Kidney (tissue), 14 donors: ENCODE data around the gene RAB3IL1. TPM values are rescaled to one million over a fixed set of nuclear protein-coding genes. Genes with fewer than 3 reads are reported as not detected.
A peak's percentile ranks its signal among the peaks of the same experiment; 100 is the strongest.

Experiments
- DNase-seq, 5 donors: peaks; one replicate each; pipeline ENCODE4 v3.0.0-alpha.2; 2013 to 2020
- FAIRE-seq: peaks from 2 replicates; lab custom pipeline; 2012; peaks lifted over from hg19 to GRCh38; lab: Jason Lieb, UNC
- H3K27ac ChIP-seq, 2 donors: one replicate each; pipeline ENCODE4 v1.7.0; 2013; ENCODE audit warnings: low read depth in 2 of 2, low read length in 2 of 2, inconsistent platforms in 1 of 2
- H3K27me3 ChIP-seq: one replicate; pipeline ENCODE4 v1.7.1; 2013; ENCODE audit warnings: low read length, inconsistent platforms; ENCODE audit not compliant: control insufficient read depth, insufficient read depth
- H3K36me3 ChIP-seq, 3 donors: one replicate each; pipeline versions ENCODE4 v1.7.0 to v1.7.1; 2013; ENCODE audit warnings: low read length in 3 of 3, control low read depth in 1 of 3, inconsistent platforms in 1 of 3; ENCODE audit not compliant: insufficient read depth in 3 of 3, control insufficient read depth in 2 of 3
- H3K4me1 ChIP-seq, 3 donors: one replicate each; pipeline versions ENCODE4 v1.7.0 to v1.7.1; 2013; ENCODE audit warnings: low read length in 3 of 3, inconsistent platforms in 1 of 3, low read depth in 1 of 3; ENCODE audit not compliant: control insufficient read depth in 2 of 3, insufficient read depth in 2 of 3
- H3K4me3 ChIP-seq, 3 donors: one replicate each; pipeline versions ENCODE4 v1.7.0 to v1.8.1; 2013; ENCODE audit warnings: low read length in 3 of 3, control low read depth in 1 of 3, inconsistent platforms in 1 of 3
- H3K9ac ChIP-seq, 3 donors: one replicate each; pipeline versions ENCODE4 v1.7.0 to v1.7.1; 2013; ENCODE audit warnings: low read length in 3 of 3, control low read depth in 1 of 3, inconsistent platforms in 1 of 3
- H3K9me3 ChIP-seq, 3 donors: one replicate each; pipeline versions ENCODE4 v1.7.0 to v1.7.1; 2013; ENCODE audit warnings: low read length in 3 of 3, control low read depth in 1 of 3, inconsistent platforms in 1 of 3; ENCODE audit not compliant: control insufficient read depth in 2 of 3, insufficient read depth in 1 of 3
- intact Hi-C: fragments of 100-400 bp; cut with DNase I; formaldehyde crosslinking; loops from one replicate; pipeline ENCODE4 v1.11.1; 2022
- polyA plus RNA-seq: library from polyadenylated mRNA; stranded (reverse); fragments of 350-450 nt; fragmentation: Illumina TruSeq; extraction: RNeasy Lipid Tissue Mini Kit (QIAGEN cat#74804); gene quantifications from one replicate; pipeline ENCODE4 v1.2.3, GENCODE V29; 2014; ENCODE audit warnings: low read depth, low replicate concordance; ENCODE audit not compliant: insufficient read depth
- total RNA-seq: library from RNA; stranded (reverse); fragmentation: NEBNext Ultra II Directional; extraction: Animal tissue kit (Norgen Biotek cat#: 25700); gene quantifications from one replicate; pipeline ENCODE4 v1.2.1, GENCODE V29; 2021
- TF ChIP-seq, protein P1 (sequence below): IDR thresholded peaks from 3 replicates; pipeline ENCODE4 v1.5.1; 2012; ENCODE audit warnings: mild to moderate bottlenecking, moderate library complexity, borderline replicate concordance; ENCODE audit not compliant: insufficient read depth; ENCODE audit errors: extremely low read depth
- donor health status: control.
- donor health status: control.
- donor health status: control.
- donor health status: control.
- donor health status: control.
- donor health status: DM: yes; HTN: yes; CAD: no.
- donor health status: Normal renal cell carcinoma (clear cell type).

Gene RAB3IL1
- total and polyA plus RNA-seq, 2 donors from 2014 or later, result 14.6 to 27.8 TPM

DNA sequence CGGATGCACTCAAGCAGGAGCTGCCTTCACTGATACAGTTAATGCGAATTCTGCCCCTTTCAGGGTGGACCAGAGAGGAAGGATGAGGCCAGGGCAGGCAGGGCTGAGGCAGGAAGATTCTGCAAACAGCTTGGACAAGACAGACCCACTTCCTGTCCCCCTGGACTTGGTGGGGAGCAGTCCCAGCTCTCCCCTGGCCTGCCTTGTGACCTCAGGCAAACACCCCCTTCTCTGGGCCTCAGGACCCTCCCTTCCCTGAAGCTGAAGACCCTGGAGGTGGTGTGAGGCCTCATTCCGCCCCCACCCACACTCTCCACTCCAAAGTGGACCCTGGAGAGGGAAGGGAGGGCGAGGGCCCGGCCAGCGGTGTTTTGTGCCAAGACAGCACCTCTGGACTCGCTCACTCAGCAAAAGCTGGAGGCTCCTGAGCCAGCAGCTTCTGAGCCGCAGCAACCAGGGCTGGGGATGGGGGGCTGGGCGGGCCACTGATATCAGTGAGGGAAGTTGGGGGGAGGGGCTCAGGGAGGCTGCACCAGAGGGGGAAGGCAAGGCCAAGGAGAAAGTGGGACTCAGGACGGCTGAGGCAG lies 8.5 kb downstream of the RAB3IL1 start:
- Histone ChIP-seq H3K4me3 (no peak overlapping the region), H3K27ac (no peak overlapping the region), H3K9ac (no peak overlapping the region), H3K36me3 (no peaks in the 10 kb centered on the region), H3K9me3 (no peaks in the 10 kb centered on the region), H3K27me3 (no peaks in the 10 kb centered on the region), H3K4me1 (peaks cover 0 to 26% (median 18%) of the 10 kb centered on the region in 3 donors)
- no peak for FAIRE-seq
- intact Hi-C loops, result no loop called here
- peak; percentile 38 to 79 (median 75) for DNase-seq
- TF ChIP-seq, protein P1, sequence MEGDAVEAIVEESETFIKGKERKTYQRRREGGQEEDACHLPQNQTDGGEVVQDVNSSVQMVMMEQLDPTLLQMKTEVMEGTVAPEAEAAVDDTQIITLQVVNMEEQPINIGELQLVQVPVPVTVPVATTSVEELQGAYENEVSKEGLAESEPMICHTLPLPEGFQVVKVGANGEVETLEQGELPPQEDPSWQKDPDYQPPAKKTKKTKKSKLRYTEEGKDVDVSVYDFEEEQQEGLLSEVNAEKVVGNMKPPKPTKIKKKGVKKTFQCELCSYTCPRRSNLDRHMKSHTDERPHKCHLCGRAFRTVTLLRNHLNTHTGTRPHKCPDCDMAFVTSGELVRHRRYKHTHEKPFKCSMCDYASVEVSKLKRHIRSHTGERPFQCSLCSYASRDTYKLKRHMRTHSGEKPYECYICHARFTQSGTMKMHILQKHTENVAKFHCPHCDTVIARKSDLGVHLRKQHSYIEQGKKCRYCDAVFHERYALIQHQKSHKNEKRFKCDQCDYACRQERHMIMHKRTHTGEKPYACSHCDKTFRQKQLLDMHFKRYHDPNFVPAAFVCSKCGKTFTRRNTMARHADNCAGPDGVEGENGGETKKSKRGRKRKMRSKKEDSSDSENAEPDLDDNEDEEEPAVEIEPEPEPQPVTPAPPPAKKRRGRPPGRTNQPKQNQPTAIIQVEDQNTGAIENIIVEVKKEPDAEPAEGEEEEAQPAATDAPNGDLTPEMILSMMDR, result no peak

DNA sequence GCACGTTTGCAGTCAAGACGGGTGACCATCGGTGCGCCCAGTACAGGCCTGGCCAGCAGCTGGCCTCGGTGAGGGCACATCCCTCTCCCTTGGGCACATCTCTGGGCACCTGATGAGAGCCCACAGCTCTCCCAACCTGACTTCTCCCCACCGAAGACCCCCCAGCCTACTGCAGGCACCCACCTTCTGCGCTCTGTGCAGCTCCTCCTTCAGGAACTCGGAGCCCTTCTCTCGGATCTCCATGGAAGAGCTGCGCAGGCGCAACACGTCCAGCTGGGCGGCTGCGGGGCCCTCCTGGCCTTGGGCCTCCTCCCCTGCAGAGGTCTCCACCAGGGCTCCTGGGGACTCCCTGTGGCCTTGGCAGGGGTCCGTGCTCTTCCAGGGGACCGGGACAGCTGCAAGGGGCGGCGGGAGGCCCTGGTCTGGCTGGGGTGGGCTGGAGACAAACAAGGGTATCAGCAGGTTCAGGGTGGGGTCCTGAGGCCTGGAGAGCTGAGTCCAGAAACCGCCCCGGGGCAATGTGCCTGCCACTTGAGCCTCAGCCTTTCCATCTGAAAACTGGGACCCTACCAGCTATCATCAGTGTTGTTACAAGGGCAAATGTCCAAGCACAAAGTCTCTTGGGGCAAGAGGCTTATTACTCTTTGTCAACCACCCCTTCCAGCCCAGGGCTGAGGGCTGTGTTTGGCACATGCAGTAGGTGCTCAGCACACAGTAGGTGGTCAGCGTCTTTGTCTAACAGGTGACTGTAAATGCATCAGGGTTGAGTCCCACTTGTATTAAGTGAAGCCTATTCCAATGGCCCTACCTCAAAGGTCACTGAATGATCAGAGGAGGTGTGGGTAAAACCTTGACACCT lies 9.3 kb downstream of the RAB3IL1 start:
- DNase-seq (peak in 1 of 5 donors; percentile 57), FAIRE-seq (no peak)
- Histone ChIP-seq H3K27ac (no peak overlapping the region), H3K9ac (no peak overlapping the region), H3K36me3 (no peaks in the 10 kb centered on the region), H3K4me1 (peaks cover 0 to 26% (median 18%) of the 10 kb centered on the region in 3 donors), H3K9me3 (no peaks in the 10 kb centered on the region), H3K27me3 (no peaks in the 10 kb centered on the region), H3K4me3 (no peak overlapping the region)
- TF ChIP-seq, protein P1, result no peak
- intact Hi-C loops, result no loop called here

DNA sequence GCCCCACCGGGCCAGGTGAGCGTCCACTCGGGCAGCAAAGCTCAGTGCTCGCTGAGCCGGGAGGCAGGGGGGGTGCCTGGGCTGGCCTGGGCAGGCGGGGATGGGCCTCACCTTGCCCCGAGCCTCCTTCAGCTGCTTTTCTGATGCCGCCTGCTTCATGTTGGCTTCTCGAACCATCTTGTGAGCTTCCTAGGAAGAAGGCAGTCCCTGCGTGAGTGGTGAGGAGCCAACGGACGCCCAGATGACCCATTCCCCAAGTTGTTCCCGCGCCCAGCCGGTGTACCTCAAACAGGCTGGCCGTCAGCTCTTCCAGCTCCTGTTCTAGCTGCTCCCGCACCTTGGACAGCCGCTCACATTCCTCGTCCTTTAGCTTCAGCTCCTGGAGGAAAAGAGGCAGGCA lies 10.1 kb downstream of the RAB3IL1 start:
- Histone ChIP-seq H3K4me1 (peaks cover 0 to 22% (median 18%) of the 10 kb centered on the region in 3 donors), H3K27ac (no peak overlapping the region), H3K9me3 (no peaks in the 10 kb centered on the region), H3K9ac (no peak overlapping the region), H3K27me3 (no peaks in the 10 kb centered on the region), H3K36me3 (no peaks in the 10 kb centered on the region), H3K4me3 (no peak overlapping the region)
- intact Hi-C loops, result no loop called here
- peak in 2 of 5 donors; percentile 34 to 71 for DNase-seq
- TF ChIP-seq, protein P1, result no peak
- FAIRE-seq, result no peak
